Epithelial cell of esophagus (primary cell): ENCODE measurements around the gene JSRP1.
"Not testable (repeated sequence)": the region's sequence is repeated elsewhere in the genome, so short reads cannot be mapped to it uniquely, and the experiment has no call there.

Experiments
- DNase-seq: peaks from one replicate; pipeline ENCODE4 v3.0.0; 2010; ENCODE audit warnings: low read depth
- H3K4me3 ChIP-seq: 2 replicates; pipeline ENCODE4 v1.5.1; 2011; ENCODE audit warnings: mild to moderate bottlenecking, low read length, control low read depth
- TF ChIP-seq, protein P1 (sequence below): IDR thresholded peaks from 2 replicates; pipeline ENCODE4 v1.5.1; 2011; ENCODE audit warnings: low read depth, mild to moderate bottlenecking, low read length, control low read depth, inconsistent platforms; ENCODE audit not compliant: insufficient read depth; ENCODE audit errors: missing control alignments

The JSRP1 gene

DNA sequence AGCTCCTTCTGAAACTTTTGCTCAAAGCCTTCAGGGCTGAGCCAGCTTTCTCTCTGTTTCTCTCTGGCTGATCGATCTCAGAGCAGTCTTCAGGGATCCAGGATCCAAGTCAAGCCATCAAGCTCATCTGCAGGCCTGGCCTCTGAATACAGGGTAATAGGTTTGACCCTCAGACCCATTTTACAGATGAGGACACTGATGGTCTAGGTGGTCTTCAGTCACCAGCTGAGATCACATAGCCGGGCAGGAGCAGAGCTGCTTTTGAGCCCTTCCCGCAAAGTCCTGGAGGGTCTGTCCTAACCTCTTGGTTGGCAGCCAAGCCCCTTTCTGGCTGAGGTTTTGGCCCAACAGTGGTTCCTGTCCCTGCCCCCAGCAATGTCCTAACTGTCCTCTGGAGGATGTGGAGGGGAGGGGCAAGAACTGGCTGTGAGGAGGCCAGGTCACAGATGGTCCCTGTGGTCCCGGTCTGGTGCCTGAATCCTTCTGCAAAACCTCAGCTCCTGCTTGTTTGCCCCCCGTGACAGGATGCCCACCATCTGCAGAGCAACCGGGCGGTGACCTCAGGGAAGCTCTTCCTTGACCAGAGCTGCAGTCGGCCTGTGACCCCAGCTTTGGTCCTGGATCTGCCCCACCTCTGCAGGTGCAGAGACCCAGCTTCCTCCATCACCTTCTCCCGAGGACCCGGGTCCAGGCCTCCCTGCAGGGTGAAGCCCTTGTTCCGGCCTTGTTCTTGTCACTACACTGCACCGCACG, 31.5 kb upstream of the JSRP1 start:
- no peak for DNase-seq
- TF ChIP-seq, protein P1, sequence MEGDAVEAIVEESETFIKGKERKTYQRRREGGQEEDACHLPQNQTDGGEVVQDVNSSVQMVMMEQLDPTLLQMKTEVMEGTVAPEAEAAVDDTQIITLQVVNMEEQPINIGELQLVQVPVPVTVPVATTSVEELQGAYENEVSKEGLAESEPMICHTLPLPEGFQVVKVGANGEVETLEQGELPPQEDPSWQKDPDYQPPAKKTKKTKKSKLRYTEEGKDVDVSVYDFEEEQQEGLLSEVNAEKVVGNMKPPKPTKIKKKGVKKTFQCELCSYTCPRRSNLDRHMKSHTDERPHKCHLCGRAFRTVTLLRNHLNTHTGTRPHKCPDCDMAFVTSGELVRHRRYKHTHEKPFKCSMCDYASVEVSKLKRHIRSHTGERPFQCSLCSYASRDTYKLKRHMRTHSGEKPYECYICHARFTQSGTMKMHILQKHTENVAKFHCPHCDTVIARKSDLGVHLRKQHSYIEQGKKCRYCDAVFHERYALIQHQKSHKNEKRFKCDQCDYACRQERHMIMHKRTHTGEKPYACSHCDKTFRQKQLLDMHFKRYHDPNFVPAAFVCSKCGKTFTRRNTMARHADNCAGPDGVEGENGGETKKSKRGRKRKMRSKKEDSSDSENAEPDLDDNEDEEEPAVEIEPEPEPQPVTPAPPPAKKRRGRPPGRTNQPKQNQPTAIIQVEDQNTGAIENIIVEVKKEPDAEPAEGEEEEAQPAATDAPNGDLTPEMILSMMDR, result no peak
- no peak overlapping the region for H3K4me3 ChIP-seq

DNA sequence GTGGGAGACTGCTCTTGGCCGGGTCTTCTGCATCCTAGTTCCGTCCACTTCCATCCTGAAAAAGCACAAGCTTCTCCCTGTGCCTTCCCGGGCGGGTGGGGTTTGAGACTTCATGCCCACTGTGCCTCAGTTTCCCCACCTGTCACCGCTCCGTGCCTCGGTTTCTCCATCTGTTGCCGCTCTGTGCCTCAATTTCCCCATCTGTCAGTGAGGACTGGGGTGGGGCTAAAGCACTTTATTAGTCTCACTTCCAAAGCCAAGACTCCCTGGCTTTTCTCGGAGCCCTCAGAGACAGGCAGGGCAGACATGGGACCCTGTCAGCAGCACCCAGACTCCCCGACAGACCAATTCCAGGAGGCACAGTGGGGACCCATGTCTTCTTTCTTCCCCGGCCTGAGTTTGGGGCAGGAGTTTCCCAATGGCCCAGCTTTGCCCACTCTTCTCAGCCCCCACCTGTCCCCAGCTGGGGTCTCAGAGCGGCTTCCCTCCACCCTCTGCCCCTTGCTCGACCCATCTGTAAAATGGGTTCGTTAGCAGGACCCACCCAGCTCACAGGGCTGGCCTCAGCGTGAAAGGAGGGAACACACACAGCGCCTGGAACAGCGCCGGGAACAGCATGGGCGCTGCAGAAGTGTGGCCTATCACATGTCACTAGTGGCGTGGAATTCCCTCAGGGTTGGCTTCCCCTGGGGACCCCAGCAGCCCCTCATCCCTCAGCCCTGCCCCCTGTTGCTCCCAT, 30.4 kb upstream of the JSRP1 start:
- TF ChIP-seq, protein P1, result no peak
- no peak for DNase-seq
- no peak overlapping the region for H3K4me3 ChIP-seq

DNA sequence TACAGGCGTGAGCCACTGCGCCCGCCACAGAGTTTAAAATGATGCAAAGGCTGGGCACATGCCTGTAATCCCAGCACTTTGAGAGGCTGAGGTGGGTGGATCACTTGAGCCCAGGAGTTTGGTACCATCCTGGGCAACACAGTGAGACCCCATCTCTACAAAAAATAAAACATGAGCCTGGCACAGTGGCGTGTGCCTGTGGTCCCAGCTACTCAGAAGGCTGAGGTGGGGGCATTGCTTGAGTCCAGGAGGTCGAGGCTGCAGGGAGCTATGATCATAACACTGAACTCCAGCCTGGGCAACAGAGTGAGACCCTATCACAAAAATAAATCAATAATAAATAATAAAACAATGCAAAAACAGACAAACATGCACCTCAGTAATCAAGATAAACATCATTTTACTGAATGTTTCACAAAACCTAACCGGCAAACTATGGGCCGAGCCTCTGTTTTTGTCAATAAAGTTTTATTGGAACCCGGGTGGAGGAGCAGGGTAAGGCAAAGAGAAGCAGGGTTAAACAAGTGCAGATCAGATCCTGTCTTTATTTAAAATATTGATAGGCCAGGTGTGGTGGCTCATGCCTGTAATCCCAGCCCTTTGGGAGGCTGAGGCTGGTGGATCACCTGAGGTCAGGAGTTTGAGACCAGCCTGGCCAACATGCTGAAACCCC, 27.8 kb upstream of the JSRP1 start:
- TF ChIP-seq, protein P1, result no peak
- H3K4me3 ChIP-seq, result no peak overlapping the region
- DNase-seq, result no peak

DNA sequence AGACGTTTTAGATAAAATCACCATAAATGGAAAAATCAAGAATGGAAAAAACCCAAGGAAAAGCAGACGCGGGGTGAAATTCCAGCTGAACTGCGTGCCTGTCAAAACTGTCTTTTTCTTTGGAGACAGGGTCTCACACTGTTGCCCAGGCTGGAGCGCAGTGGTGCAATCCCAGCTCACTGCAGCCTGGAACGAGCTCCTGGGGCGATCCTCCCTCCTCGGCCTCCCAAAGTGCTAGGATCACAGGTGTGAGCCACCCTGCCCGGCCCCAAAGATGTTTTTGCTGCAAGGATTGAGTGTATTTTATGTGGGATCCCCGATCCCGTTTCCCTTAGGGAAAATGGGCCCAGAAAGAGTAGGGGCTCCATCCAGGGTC, 26.6 kb upstream of the JSRP1 start:
- TF ChIP-seq, protein P1, result no peak
- H3K4me3 ChIP-seq, result no peak overlapping the region
- no peak for DNase-seq

DNA sequence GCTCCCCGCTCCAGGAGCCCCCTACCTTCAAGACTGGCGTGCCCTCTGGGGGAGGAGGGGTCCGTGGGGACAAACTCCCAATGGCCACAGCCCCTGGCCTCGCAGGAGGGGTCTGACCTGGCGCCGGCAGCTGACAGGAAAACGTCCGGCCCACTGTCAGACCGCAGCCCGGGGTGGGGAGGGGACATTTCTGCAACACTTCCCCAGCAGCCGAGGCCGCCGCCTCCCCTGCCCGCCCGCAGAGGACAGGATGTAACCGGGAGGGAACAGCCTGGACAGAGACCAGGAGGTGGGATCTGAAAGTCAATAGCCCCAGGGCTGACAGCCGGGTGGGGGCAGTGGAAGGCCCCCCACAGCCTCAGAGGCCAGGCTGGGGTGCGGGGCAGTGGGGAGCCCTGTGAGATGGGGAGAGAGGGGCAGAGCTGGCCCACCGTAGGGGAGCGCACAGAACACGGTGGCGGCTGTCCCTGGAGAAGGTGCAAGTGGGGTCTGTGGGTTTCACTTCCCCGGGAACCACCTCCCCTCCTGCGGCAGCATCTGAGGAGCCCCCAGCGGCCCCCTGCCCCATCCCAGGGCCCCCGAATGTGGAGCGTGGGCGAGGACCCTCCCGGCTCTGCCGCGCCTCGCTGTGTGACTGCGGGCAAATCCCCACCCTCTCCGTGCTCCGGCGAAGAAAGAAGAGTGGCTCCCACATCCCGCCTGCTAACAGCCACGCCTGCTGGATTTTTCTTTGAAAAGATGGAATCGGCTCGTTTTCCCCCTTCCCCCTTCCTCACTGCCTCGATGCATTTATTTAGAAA, 26.0 kb upstream of the JSRP1 start, which contains the start of gene PEAK3:
PEAK3 (minus strand) TSS at position 114 of the 800 bp plus-strand sequence. CDS start 1,244 bp downstream, outside the sequence.
- TF ChIP-seq, protein P1, result no peak
- no peak within 1 kb of the TSS for H3K4me3 ChIP-seq
- DNase-seq, result no peak

DNA sequence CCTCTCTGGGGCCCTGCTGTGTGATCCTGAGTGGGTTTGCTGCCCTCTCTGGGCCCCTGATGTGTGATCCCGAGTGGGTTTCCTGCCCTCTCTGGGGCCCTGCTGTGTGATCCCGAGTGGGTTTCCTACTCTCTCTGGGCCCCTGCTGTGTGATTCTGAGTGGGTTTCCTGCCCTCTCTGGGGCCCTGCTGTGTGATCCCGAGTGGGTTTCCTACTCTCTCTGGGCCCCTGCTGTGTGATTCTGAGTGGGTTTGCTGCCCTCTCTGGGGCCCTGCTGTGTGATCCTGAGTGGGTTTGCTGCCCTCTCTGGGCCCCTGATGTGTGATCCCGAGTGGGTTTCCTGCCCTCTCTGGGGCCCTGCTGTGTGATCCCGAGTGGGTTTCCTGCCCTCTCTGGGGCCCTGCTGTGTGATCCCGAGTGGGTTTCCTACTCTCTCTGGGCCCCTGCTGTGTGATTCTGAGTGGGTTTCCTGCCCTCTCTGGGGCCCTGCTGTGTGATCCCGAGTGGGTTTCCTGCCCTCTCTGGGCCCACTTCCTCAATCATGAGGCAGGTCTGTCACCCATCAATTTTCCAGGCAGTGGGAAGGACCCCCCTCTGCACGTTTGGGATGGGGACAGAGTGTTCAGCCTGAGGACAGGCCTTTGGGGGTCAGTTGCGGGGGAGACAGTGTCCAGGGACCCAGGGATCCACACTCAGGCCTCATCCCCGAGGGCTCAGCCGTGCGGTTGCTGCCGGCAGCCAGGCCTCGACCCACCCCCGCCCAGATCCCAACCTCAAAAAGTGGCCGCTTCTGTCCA, 25.2 kb upstream of the JSRP1 start:
- DNase-seq, H3K4me3 ChIP-seq: not testable (repeated sequence)
